Caki2 (cell line): ENCODE data around the gene INTS7. TPM values are rescaled to one million over a fixed set of nuclear protein-coding genes. Genes with fewer than 3 reads are reported as not detected.
"Not testable (repeated sequence)": the region's sequence is repeated elsewhere in the genome, so short reads cannot be mapped to it uniquely, and the experiment has no call there.

Source experiments
- DNase-seq: peaks from one replicate; pipeline ENCODE4 v3.0.0-alpha.2; 2015; ENCODE audit warnings: low read depth
- in situ Hi-C: cut with HindIII; loops from 2 replicates; pipeline ENCODE4 v1.10.0; 2016; ENCODE audit warnings: low sequenced_read_pairs, low pct_unique_long_range_greater_than_20kb, mixed read lengths
- total RNA-seq: library from RNA; depleted of rRNA; stranded (reverse); fragments of >200 nt; shearing (Covaris generic); gene quantifications from 2 replicates; pipeline ENCODE4 v1.2.3, GENCODE V29; 2014; ENCODE audit warnings: low replicate concordance

The INTS7 gene
- total RNA-seq, 1 experiment from 2014 or later = 24.4 TPM

- DNase-seq = no peak
- in situ Hi-C loops = no loop called here
Measured at GRCh38 chr1:212004895-212005608, 30.3 kb downstream of the INTS7 start.

- no peak for DNase-seq
- in situ Hi-C loops = no loop called here
Measured at GRCh38 chr1:212002536-212002935, 32.8 kb downstream of the INTS7 start.

- in situ Hi-C loops, DNase-seq: not testable (repeated sequence)
Measured at GRCh38 chr1:211997426-211997825, 37.9 kb downstream of the INTS7 start.

GRCh38 chr1:211991695-211992094 lies 43.7 kb downstream of the INTS7 start:
- in situ Hi-C loops = no loop called here
- no peak for DNase-seq

- no peak for DNase-seq
- in situ Hi-C loops = no loop called here
Measured at GRCh38 chr1:211986628-211987254, 48.6 kb downstream of the INTS7 start.

GRCh38 chr1:211985556-211986264 lies 49.6 kb downstream of the INTS7 start:
- in situ Hi-C loops = no loop called here
- DNase-seq = no peak

- in situ Hi-C loops = no loop called here
Measured at GRCh38 chr1:211978596-211978995, 56.8 kb downstream of the INTS7 start.

GRCh38 chr1:211975152-211975941 lies 60.0 kb downstream of the INTS7 start:
- in situ Hi-C loops = no loop called here
- DNase-seq = no peak

More at GRCh38 chr1:211978596-211978995, 56.8 kb downstream of the INTS7 start:
- no peak for DNase-seq

- in situ Hi-C loops = no loop called here
- DNase-seq = no peak
Measured at GRCh38 chr1:211973541-211973940, 61.8 kb downstream of the INTS7 start.

GRCh38 chr1:211968200-211968834 lies 67.0 kb downstream of the INTS7 start:
- in situ Hi-C loops = no loop called here
- DNase-seq = no peak

- DNase-seq = no peak
- in situ Hi-C loops = no loop called here
Measured at GRCh38 chr1:211967704-211968103, 67.7 kb downstream of the INTS7 start.

- in situ Hi-C loops = no loop called here
- DNase-seq = no peak
Measured at GRCh38 chr1:211965108-211965805, 70.1 kb downstream of the INTS7 start.

- no peak for DNase-seq
- in situ Hi-C loops = no loop called here
Measured at GRCh38 chr1:211959680-211960079, 75.7 kb downstream of the INTS7 start.

GRCh38 chr1:211959221-211959620 lies 76.1 kb downstream of the INTS7 start:
- no peak for DNase-seq
- in situ Hi-C loops = no loop called here

- in situ Hi-C loops = not testable (repeated sequence)
Measured at GRCh38 chr1:211954028-211954427, 81.3 kb downstream of the INTS7 start.

GRCh38 chr1:211953543-211953942 lies 81.8 kb downstream of the INTS7 start:
- in situ Hi-C loops, DNase-seq: not testable (repeated sequence)

More at GRCh38 chr1:211954028-211954427, 81.3 kb downstream of the INTS7 start:
- not testable (repeated sequence) for DNase-seq

- no peak for DNase-seq
- in situ Hi-C loops = no loop called here
Measured at GRCh38 chr1:211952299-211952698, 83.1 kb downstream of the INTS7 start.
